ENCODE results near the gene CSAD.

The CSAD gene

DNA sequence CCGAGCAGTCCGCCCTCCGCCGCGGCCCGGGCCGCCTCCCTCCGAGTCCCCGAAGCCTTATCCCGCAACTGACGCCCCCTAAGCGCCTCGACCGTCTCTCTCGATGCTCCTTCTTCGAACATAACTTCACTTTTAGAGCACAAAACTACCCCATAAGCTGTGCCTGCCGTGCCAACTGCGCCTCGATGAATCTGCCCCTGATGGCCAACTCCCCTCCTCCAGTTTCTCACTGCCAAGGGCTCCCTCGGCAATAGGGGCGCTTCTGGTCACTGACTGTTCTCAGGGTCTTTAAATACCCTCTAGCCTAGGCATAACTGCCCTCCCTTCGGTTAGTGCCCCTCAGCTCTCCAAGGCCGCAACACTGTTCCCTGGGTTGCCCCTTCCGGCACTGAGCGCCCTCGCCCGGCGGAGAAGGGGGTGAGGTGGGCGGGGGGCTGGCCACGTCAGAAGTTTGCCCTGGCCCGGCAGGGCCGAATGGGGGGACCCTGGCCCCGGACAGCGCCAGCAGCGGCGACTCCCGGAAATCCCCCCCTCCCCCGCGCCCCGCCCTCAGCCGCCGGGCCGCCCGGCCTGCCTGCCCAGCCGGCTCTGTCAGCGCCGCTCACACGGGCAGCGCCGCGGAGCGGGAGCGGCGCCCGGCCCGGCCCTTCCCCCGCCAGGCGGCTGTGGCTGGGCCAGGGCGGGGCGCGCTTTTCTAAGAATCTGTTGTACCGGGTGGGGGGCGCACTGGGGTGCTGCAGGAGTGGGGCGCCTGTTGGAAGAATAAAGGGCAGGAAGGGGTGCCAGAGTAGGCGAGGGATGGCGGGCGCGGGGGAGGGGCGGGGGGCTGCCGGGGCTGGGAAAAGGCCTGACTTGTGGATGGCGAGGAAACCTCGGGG is 40.7 kb upstream of the CSAD start:
- TF ChIP-seq, protein P1, sequence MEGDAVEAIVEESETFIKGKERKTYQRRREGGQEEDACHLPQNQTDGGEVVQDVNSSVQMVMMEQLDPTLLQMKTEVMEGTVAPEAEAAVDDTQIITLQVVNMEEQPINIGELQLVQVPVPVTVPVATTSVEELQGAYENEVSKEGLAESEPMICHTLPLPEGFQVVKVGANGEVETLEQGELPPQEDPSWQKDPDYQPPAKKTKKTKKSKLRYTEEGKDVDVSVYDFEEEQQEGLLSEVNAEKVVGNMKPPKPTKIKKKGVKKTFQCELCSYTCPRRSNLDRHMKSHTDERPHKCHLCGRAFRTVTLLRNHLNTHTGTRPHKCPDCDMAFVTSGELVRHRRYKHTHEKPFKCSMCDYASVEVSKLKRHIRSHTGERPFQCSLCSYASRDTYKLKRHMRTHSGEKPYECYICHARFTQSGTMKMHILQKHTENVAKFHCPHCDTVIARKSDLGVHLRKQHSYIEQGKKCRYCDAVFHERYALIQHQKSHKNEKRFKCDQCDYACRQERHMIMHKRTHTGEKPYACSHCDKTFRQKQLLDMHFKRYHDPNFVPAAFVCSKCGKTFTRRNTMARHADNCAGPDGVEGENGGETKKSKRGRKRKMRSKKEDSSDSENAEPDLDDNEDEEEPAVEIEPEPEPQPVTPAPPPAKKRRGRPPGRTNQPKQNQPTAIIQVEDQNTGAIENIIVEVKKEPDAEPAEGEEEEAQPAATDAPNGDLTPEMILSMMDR (IDR thresholded peaks at IDR 0.05; ENCODE audit: low read length, missing control alignments): peak; percentile 3
- peak; percentile 47 for DNase-seq (ENCODE audit: low read depth)
- H3K4me3 ChIP-seq (replicated peaks; ENCODE audit: low read depth, low read length): peak overlapping the region; percentile 54

DNA sequence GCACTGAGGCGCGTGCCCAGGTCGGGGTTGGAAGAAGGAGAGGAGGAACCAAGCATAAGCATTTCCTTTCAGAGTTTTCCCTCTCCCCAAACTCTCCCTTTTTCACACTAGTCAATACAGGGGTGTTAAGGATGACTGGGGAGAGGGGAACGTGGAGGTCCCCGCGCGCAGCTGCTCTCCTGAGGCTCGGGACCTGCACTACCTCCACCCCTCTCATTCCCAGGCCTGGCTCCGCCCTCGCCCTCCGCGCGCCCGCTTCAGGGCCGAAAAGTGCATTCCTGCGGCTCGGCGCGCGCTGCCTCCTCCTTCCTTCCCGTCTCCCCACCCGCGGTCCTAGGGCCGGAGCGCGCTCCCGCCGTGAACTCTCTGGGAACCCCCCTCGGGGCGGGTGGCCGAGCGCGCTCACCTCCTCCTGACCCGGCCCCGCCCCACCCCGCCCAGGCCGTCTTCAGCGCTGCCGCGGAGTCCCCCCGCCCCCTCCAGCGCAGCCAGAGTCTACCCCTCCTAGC is 40.0 kb upstream of the CSAD start:
- TF ChIP-seq, protein P1 (IDR thresholded peaks at IDR 0.05; ENCODE audit: low read length, missing control alignments): no peak
- H3K4me3 ChIP-seq (replicated peaks; ENCODE audit: low read depth, low read length): peak overlapping the region; percentile 74
- peak; percentile 91 for DNase-seq (ENCODE audit: low read depth)

DNA sequence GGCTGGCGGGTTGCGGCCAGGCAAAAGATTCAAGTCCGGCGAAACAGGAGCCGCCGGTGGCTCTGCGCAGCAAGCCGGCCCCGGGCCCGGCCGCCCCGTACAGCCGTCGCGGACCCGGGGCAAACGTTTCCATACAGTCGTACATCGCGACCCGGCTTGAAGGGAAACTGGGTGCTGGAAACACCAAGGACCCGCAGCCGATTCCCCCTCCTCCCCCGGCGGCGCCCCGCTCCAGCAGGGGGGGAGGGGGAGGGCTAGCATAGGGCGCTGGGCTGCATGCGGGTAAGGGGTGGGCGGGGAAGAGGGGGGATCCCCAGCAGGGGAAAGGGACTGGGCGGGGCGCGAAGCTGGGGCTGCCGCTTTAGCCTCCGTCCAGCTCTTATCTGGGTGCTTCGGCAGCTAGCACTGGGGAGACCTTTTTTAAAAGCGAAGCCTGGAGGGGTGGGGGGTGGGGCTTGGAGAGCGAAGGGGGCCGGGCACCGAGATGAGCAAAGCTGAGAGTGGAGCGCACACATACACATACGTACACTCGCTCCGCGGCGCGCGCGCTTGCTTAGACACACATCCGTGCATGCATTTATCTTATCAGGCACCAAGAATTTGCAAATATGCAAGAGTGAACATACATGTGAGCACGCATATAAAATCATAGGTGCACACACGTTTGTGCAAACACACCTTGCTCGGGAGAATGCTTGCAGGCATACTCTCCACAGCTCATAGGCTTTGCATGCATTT is 39.4 kb upstream of the CSAD start:
- peak; percentile 77 for DNase-seq (ENCODE audit: low read depth)
- peak overlapping the region; percentile 74 for H3K4me3 ChIP-seq (replicated peaks; ENCODE audit: low read depth, low read length)
- TF ChIP-seq, protein P1 (IDR thresholded peaks at IDR 0.05; ENCODE audit: low read length, missing control alignments): no peak

DNA sequence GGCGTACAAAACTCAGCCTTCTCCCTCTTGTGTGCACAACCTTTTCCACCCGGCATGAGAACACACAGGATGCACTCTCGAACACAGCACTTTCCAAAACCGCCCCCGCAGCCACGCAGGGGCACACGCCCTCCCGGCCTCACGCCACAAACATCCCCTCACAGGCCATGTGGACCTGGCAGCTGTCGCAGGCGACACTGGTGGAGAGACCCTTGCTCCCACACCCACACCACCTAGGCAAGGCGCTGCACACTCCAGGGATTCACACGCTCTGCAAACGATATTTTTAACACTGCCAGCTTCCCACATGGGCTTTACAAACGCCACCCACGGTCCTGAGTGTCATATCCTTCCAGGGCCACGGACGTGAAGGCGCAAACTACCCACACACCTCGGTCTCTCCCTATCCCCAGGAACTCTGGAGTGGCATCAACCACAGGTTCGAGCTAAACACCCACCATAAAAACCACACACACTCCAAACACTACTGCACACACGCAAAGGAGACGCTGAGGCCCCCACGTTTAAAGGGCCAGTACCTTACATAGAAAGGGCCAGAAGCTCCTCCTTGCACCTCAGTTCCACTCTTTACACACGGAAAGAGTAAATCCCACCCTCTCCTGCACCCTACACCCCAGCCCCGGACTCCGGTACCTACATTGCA is 38.7 kb upstream of the CSAD start:
- TF ChIP-seq, protein P1 (IDR thresholded peaks at IDR 0.05; ENCODE audit: low read length, missing control alignments): no peak
- peak overlapping the region; percentile 74 for H3K4me3 ChIP-seq (replicated peaks; ENCODE audit: low read depth, low read length)
- peak; percentile 52 for DNase-seq (ENCODE audit: low read depth)

DNA sequence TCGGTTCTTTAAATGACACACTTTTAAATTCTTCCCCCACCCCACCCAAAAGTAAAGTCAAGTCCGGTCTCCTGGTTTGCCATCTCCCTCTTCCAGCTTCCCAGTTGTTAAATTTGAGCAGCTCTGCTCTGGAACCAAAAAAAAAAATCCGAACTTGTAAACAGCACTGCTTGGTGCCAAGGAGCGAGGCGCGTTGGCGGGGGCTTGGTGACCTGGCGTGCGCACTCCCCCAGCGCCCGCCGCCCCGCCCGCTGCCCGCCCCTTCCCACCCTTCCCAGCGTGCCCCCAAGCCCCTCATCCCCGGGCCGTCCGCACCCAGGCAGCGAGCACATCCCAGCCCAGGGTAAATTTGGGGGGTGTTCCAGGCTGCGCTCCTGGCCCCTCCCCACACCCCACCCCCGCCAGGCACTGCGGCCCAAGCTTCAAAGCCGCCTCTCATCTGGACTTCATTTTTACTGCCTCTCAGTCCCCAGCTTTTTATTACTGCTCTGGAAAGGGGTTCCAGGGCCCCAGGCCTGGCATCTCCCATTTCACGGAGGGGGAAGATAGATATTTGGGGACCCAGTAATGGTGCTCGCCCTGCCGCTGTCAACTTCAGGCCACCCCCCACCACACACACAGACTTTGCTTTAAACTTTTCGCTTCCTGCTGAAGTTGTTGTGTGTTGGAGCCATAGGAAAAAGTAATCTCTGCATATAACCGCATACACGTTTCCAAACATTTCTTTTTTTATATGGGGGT is 38.0 kb upstream of the CSAD start:
- DNase-seq (ENCODE audit: low read depth): no peak
- peak overlapping the region; percentile 74 for H3K4me3 ChIP-seq (replicated peaks; ENCODE audit: low read depth, low read length)
- TF ChIP-seq, protein P1 (IDR thresholded peaks at IDR 0.05; ENCODE audit: low read length, missing control alignments): no peak

DNA sequence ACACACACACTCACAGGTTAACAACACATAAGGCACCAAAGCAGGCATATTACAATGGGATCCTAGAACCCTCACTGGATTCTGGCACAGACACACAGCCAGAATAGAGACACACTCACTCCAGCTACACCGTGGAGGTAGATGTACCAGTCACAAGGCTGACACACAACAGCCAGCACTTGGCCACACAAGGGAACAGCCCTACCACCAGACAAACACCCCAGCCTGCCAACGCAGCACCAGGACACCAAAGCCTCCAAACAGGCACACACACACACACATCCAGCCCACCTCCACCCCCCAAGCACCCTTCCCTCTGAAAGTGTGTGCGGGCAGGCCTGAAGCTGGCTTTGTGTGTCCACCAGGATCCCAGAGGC is 37.2 kb upstream of the CSAD start:
- H3K4me3 ChIP-seq (replicated peaks; ENCODE audit: low read depth, low read length): peak overlapping the region; percentile 74
- DNase-seq (ENCODE audit: low read depth): no peak
- TF ChIP-seq, protein P1 (IDR thresholded peaks at IDR 0.05; ENCODE audit: low read length, missing control alignments): no peak

Data from fibroblast of pulmonary artery (primary cell).